Superior temporal gyrus (tissue), 1 donor: Measurements from ENCODE around the gene STIM1.

Source experiments
- DNase-seq: peaks from one replicate; pipeline ENCODE4 v3.0.0-alpha.2; 2016; ENCODE audit errors: extremely low spot score

The STIM1 gene

DNA sequence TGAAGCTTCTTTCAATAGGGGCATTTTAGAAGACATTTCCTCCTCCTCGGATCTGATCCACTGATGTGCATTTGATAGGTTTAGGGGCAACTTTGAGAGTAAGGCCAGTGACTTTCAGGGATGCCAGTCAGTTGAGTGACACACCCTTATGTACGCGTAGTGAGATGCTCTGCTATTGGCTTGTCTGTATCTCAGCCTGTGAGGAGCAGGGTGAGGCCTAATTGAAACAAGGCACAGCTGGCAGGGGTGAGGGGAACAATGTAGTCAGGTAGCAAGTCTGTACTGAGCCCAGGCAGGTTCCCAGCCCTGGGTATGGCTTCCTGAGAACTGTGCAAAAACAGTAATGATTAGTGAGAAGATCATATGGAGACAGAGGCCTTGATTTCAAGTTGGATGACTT, 61.5 kb downstream of the STIM1 start:
- DNase-seq: no peak

DNA sequence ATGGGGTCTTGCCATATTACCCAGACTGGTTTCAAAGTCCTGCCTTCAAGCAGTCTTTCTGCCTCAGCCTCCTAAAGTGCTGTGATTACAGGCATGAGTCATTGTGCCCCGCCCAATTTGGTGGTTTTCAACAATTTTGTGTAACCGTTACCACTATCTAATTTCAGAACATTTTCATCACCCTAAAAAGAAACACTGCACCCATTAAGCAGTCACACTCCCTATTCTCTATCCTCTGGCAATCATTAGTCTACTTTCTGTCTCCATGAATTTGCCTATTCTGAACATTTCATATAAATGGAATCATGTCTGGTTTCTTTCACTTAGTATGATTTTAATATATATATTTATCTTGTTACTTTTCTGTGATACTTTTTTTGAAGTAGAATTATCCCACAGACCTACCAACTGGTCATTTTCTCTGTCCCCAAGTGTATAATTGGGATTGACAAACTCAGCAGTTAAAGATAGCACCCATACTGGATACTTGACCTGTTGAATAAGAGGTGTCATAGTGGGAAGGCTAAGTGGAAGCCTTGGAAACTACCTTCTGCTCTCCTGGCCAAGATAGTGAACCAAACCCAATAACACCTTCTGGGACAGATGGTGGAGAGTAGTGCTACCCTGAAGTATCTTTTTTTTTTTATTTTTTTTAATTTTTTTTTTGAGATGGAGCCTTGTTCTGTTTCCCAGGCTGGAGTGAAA, 64.8 kb downstream of the STIM1 start:
- DNase-seq: no peak

DNA sequence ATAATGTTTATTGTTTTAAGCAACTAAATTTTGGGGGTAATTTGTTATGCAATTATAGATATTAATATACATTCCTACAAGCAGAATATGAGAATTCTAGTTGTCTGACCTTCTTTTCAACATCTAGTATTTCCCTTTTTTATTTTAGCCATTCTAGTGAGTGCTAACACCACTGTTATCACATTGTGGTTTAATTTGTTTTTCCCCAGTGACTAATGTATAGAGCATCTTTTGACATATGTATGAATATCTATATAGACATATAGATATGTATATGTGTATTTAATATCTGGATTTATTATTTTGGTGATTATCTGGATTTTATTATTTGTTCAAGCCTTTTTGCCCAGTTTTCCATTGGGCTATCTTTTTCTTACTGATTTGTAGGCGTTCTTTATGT, 66.6 kb downstream of the STIM1 start:
- no peak for DNase-seq

DNA sequence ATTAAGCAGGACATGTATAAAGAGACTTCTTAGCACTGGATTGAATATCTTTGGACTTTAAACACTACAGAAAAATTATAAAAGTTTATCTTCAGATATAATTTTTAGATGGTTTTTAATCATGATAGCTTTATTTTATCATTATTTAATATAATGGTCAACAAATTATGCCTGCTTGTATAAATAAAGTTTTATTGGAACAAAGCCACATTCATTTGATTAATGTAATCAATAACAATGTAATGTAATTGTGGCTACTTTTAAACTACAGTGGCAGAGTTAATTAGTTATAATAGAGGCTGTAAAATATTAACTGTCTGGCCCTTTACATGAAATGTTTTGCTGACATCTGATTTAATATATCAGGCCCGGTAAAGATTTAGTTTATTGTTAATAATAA, 70.0 kb downstream of the STIM1 start:
- no peak for DNase-seq

DNA sequence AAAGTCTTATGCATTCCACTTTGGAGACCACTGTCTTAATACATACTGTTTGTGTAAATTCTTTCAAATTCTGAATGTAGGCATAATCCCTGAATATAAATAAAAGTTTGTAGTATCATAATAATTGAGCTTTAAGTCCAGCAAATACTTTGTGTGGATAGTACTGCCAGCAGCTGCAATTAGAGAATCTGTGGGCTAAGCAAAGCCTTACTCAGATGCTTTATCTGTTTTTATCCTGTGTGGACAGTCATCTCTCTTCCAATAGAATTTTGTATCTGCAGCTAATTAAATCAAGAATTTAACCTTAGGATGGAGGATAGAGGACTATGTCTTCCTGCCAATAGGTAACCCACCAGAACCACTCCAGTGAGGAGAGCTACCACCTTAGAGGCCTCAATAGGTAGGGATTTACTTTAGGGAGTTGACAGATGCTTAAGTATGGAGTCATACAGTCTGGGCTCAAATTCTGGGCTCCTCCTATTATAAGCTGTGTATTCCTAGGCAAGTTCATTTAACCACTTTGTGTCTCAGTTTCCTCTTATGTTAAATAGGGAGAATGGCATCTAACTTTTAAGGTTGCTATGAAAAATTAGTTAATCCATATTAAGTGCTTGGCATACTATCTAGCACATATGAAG, 71.1 kb downstream of the STIM1 start:
- DNase-seq: no peak

DNA sequence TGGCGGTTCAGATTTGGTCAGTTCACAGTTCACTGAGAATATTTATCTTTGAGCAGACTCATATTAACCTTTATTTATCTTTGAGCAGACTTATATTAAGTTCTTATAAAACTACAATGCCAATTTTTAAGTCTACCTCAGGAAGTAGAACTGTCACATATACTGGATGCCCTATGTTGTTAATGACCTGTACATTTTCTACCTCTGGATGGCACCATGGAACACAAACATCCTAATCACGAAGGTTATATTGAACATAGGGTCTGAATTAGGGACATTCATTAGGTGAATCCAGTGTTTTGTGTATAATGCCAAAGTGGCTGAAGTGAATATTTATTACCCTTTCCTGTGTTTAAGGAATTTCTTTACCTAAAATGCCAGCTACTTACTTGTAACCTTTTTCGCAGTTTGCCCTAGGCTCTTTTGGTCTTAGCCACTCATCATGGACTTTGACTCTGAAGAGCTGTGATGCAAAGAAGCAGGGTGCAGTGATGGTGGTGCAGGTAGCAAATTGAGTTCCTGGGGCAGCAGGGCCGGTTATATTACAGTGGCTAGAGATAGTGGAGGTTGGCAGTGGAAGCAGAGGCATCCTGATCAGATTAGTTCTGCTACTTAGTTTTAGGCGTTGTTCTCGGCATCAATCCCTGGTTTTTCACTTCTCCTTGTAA, 71.8 kb downstream of the STIM1 start:
- DNase-seq: no peak

DNA sequence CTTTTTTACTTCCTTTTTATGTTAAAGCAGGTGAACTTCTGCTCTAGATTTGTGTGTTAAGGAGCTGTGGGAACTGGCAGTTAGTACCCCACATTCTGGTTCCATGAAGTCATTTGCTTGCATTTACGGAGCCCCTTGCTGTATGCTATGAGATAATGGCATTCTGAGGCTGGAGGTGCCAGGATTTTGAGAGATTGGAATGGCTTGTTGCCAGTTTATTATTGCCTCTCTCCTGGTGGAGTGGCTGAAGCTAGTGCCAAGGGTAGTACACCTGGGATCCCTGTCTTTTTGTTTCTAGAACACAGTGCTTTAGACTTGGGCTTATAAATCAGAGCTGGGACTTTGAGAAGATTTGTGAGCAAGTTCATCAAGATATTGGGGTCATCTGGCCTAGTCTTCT, 73.8 kb downstream of the STIM1 start:
- no peak for DNase-seq

DNA sequence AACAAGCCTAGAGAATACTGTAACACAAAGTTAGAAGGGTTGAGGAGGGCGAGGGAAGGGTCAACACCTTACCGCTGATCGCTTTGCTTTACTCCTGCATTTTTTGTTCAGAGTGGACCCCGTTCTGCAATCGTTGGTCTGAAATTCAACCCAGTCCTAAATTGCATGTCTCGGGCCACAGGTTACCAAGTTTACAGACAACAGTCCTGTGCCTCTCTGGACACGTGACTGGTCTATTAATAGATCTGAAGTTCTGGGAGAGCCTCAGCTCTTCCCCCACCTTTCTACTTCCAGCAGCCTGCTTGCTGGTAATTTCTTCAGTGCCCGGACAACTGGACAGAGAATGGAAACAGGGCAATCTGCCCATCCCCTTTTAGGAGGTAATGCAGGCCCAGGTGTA, 74.2 kb downstream of the STIM1 start:
- DNase-seq: no peak

DNA sequence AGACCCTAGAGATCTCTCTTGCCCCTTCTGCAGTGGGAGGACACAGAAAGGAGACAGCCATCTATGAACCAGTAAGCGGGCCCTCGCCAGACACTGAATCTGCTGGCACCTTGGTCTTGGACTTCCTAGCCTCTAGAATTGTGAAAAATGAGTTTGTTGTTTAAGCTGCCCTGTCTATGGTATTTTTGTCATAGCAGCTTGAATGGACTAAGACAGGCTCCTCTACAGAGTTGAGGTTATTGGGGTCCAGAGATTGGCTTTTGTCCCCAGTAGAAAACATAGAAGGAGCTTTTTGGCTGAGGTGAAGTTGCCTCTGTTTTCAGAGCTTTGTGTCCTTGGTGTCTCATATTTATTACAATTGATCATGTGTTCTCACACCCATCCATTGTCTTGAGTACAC, 77.2 kb downstream of the STIM1 start:
- no peak for DNase-seq

DNA sequence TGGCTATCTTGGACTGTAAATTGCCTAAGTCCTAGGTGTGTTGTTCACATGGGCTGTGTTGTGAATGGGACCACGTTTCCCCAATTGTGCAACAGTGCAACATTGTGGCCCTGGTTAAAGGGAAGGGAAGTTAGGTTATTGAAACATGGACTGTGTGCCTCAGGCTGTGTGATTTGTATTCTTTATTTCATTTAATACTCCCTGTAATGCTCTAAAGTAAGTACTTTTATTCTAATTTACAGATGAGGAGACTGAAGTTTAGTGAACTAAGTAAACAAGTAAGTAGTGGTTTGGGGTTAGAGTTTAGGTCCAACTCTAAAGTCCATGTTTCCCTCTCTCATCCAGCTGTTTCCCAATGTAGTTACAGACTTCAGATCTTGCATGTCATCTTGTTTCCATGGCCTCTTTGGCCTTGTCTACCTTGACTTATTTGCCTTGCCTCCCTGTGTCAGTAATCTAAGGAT, 77.7 kb downstream of the STIM1 start:
- DNase-seq: no peak

DNA sequence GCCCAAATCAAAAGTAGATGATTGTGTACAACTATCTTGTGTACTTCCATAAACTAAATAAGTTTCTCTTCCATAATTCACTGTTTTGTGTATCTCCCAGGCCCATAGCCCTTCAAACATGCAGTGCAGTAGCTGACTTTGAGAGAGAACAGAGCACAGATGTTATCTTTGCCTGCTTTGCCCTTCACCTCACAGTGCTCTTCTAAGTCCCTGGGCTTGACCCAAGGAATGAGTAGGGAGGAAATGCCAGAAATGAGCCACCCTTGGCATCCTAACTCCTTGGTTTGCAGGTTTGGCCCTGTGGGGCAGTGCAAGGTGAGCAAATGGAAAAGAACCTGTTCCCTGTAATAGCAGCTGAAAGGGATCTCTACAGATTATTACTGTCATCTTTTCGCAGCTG, 79.2 kb downstream of the STIM1 start:
- DNase-seq: no peak

DNA sequence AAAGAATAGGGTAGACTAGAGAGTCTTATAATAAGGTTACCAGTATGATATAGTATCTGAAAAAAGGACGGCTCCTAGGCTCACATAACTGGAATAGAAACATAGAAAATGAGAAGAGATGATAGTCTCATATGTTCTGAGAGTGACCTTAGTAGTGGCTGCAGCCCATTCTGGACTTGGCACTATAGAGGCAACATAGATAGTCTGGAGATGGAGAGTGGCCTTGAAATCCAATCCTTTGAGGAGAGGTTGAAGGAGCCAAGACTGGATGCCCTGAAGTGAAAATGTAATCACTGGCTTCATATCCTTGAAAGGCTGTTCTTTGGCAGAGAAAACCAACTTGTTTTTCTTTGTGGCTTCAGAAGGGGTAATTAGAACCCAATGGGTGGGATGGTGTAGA, 81.1 kb downstream of the STIM1 start:
- no peak for DNase-seq

DNA sequence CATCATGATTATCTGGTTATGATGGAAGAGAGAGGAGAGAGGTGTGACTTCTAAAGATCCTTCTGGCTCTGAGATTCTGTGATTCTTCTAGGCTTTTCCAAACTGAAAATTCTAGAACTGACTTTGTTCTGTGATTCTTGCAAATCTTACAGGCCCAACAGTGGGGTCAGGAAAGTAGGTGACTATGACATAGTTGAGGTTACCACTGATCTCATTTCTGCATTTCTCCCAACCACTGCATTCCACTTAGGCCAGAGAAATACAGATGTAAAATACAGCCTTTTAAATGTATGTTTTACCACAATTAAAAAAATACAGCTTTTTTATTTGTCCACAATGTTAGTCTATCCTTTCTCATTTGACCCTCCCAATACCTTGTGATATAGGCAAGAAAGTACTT, 83.7 kb downstream of the STIM1 start:
- DNase-seq: no peak

DNA sequence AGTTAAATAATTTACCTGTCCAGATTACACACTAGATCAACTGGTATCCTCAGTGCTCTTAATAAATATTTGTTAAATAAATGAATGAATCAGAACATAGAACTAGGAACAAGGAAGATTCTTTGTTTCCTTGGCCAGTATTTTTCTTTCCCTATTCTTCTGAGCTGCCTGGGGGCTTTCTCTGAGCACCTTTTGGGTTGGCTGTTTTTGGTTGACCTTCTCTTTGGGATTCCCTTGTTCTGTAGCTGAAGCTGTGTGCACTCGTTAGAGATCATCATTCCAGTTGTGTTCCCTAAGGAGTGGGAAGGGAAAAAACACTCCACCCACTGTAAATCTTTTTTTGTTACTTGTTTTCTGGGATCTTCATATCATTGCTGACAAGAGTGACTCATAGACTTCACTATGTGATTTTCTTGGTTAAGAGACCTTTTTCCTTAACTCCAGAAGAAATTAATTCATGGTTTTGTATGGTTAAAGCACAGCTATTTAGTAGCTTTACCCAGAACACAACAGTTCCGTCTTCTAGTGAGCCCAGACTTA, 84.3 kb downstream of the STIM1 start:
- peak; percentile 44 for DNase-seq

DNA sequence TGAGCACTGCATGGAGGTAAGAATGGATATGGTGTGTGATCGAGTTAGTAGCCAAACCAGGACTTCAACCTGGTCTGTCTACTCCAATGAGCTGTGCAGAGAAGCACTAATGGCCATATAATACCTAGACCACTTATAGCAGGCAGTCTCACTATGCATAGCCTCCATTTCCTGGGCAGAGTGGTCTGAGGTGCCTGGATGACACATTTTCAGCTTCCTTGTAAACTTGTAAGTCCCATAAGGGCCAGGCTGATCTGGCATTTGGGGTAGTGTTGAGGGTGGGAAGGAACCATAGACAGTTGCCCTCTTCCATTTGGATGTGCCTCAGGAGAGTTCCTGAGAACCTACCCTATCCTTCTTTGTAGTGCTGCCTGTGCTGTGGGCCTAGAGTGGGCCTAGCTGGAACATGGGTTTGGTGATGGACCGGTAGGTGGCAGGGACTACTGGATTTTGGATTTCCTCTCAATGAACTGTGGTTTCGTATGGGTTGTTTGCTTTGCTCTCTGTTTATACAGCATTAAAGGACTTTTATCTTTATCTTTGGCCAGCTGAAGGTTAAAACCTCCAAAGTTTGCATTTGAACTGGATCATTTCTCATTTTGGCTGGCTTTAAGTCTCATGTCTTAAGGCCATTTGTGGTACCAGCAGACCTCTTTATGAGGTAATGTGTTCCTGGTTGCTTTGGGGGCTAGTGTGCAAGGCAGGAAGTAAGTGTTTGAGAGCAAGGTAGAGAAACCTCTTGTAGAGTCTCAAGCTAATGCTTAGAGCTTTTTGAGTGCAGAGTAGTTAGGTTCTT, 86.9 kb downstream of the STIM1 start:
- no peak for DNase-seq

DNA sequence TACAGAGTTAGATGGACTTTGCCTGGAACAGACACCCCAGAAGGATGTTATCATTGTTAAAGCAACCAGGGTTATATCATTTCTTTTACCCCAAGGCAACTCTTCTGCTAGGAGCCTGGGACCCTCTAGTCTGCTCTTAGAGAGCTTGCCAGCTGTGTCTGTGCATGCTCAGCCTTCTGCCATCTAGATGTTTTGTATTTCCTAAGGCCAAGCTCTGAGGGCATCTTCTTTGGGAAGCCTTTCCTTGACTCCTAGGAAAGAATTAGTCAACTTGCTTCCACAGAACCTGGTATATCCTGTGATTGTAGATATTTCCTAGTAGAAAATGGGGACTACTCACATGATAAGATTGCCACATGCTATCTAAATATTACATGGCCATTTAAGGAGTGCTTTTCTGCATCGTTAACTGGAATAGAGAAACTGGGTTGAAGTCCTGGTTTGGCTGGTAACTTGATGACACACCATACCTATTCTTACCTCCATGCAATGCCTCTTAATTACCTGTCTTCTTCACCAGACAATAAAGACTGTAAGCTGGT, 87.6 kb downstream of the STIM1 start:
- no peak for DNase-seq

DNA sequence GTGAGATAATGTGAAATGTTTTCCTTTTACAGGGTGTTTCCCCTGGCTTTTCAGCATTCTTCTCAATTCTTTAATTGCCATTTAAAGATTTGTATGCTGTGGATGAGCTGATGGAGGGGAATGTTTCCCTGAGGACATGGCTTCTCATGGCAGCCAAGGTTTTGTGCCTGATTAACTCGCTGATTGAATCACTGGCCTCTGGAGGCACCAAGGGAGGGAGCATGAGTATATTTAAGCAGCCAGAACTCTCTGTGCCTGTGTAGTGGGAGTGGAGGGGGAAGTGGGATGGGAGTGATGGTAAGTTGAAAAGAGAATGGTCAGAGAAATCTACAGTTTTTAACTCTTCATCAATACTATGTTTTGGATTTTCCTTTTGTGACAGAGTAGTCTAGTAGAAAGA, 88.7 kb downstream of the STIM1 start:
- no peak for DNase-seq

DNA sequence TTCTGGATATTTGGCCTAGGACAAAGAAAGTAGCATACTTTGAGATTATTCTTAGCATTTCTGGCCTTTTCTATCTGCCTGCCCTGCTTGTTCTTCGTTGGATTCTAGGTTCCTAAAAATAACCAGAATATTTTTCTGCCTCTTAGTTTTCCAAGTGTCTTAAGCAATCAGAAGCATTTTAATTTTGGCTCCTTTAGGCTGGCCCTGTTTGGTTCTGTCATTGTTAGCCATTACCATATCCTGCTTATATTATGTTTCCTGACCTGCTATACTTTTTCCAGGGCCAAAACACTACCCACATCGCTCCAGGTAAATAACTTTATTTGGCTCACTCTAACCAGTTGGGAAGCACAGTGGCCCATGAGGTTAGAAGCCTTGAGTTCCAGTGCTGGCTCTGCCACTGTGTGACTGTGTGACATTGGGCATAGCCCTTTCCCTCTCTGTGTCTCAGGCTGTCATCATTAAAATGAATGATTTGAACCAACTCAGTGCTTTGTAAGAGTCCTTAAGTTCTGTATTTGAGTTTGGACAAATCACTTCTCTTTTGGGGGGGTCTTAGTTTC, 91.1 kb downstream of the STIM1 start:
- no peak for DNase-seq

DNA sequence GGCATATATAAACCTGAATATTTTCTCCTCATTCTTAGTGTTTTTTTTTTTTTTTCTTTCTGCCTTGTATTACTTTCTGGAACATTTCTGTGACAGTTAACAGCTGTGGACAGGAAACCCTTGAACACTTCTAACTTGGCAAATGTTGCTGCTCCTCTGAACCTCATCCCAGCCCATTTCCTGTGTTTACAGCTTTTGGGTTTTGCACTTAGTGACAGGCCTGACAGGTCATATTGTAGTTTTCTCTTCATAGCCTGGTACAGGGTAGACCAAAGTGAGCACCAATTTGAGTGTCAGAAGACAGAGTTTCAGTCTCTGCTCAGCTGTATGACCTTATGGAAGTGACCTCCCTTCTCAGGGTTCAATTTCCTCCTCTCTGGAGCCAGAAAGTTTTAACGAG, 91.6 kb downstream of the STIM1 start:
- DNase-seq: no peak

DNA sequence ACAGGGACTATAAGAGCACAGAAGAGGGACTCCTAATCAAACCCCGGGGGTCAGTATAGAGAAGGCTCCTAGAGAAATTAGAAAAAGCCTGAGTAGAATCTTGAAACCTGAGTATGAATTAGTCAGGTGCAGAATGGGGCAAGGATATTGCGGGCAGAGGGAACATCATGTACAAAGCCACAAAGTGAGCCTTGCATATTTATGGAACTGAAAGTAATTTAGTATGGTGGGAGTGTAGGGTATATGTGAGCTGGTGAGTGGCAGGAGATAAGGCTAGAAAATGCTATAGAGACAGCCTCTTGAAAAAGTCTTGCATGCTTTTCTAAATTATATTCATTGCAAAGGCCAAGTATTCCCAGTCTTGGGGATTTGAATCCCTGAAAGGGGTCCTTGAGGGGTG, 93.7 kb downstream of the STIM1 start:
- DNase-seq: no peak

DNA sequence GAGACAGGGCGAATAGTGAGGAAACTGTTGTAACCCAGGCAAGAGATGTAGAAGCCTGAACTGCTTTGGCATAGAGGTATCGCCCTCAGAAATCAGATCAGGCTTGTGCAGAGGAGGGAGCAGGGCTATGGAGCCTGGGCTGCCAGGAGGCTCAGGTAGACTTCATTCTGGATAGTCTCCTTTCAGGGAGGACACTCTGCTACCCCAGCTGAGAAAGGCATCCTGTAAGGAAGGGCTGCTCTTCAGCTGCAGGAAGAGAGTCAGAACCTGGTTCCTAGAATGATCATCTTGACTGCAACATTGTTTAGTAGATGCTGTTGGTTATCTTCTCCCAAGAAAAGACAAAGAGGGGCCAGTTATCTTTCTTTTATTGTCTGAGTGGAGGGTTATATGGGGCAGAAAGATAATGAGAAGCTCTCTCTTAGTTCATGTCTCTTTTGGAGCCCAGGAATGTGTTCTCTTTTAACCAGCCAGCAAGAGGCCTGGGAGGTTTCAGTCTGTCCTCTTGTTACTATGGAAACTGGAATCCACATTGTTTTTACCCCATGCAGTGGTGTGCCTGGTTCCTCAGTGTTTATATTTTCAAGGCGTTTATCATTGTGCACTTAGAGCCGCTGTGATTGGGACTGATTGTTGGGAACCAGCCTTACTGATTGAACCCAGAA, 95.7 kb downstream of the STIM1 start:
- DNase-seq: no peak
